GM21529 (cell line): ENCODE data around the gene RFX4.
"Not testable (repeated sequence)": the region's sequence is repeated elsewhere in the genome, so short reads cannot be mapped to it uniquely, and the experiment has no call there.

Experiments
- ATAC-seq: cut with Tn5 transposase; IDR thresholded peaks from one replicate; pipeline ENCODE4 v1.9.1; 2021; ENCODE audit not compliant: unreplicated experiment

The RFX4 gene

GRCh38 chr12:106590601-106591000 is 7.8 kb downstream of the RFX4 start:
- ATAC-seq = no peak

DNA sequence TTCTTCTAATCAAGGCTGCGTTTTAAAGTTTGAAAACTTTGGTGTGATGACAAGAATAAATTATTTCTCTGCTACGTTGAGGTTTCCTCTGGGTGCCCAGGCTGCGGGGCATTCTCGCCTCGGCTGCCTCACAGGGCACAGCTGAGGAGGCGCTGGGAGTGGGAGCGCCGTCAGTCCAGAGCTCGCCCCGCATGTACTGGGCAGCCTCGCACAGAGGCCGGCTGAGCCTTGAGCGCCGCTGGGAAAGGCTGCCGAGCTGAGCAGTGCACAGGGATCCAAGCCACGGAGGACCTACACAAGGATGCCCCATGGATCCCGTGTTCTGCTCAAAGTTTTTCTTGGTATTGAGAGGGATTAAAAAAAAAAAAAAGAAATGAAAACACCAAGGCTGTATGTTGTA is 11.6 kb downstream of the RFX4 start:
- ATAC-seq = no peak

- no peak for ATAC-seq
Measured at GRCh38 chr12:106595268-106595667, 12.5 kb downstream of the RFX4 start.

GRCh38 chr12:106598003-106598402 is 15.2 kb downstream of the RFX4 start:
- no peak for ATAC-seq

GRCh38 chr12:106599302-106599701 is 16.5 kb downstream of the RFX4 start:
- no peak for ATAC-seq

GRCh38 chr12:106600503-106600902 is 17.7 kb downstream of the RFX4 start:
- no peak for ATAC-seq

DNA sequence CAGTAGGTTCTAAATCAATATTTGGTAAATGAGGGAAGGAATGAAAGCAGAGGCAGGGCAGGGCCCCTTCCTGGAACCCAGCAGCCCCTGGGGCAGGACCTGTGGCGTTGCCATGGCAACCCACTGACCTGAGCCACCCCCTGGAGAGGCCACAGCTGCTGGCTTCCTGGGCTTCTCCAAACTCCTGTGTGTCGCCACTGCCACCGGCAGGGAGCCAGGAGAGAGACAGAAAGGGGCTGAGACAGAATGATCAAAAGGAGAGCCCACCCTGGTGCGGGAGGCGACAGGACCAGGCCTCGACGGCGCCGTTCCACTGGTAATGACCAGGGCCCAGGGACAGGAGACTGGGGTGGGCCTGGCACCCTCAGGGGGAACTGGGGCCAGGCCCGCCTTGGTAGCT is 18.2 kb downstream of the RFX4 start:
- ATAC-seq = no peak

- ATAC-seq = no peak
Measured at GRCh38 chr12:106601496-106601895, 18.7 kb downstream of the RFX4 start.

- ATAC-seq = no peak
Measured at GRCh38 chr12:106602076-106602475, 19.3 kb downstream of the RFX4 start.

GRCh38 chr12:106605254-106605653 is 22.4 kb downstream of the RFX4 start:
- no peak for ATAC-seq

GRCh38 chr12:106620588-106620987 is 37.8 kb downstream of the RFX4 start:
- ATAC-seq = not testable (repeated sequence)

DNA sequence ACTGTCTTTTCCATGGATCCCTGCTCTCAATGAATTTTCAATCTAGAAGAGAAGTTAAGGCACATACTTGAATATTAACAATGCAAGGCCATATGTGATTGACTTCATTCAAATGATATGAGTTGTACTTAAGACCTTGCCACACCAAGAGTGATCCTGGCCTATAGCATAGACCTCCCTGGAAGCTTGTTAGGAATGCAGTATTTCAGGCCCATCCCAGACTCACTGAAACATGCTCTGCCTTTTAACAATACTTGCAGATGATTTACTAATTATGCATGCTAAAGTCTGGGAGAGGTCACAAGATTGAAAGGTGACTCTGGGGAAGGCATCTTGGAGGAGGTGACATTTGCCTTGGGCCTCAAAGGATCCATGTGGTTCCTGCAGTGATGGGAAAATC is 43.2 kb downstream of the RFX4 start:
- no peak for ATAC-seq

DNA sequence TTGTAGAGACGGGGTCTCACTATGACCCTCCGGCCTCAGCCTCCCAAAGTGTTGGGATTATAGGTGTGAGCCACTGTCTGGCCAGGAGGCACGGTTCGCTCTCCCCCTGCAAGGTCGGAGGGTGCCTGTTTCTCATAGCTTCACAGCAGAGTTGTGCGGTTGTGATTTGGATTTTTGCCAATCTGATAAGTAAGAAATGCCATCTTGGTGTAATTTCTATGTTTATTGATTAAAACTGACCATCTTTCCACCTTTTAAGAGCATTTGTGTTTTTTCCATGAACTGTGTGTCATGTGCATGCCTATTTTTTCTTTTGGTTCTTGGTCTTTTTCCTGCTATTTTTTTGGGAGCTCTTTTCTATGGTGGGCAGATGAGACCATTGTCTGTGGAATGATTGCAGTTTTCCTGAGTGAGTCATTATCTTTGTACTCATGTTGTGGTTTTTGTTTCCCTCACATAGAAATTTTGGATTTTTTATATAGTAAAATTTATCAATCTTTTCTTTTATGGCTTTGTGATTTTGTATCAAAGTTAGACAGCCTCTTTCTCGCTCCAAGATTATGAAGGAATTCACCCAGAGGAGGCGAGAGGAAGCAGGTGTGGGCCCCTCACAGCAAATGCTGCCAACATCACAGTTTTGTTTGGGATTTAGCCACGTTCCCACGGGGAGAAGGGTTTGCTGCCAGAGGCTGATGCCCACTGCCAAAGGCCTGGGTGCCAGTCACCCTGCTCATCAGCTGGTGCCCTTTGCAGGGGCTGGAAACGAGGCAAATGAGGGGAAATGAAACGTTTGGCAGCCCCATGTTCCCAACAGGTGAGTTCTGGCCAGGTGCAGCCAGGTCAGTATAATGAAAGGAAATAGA is 47.2 kb downstream of the RFX4 start:
- ATAC-seq = no peak

- ATAC-seq = no peak
Measured at GRCh38 chr12:106631150-106631549, 48.3 kb downstream of the RFX4 start.

DNA sequence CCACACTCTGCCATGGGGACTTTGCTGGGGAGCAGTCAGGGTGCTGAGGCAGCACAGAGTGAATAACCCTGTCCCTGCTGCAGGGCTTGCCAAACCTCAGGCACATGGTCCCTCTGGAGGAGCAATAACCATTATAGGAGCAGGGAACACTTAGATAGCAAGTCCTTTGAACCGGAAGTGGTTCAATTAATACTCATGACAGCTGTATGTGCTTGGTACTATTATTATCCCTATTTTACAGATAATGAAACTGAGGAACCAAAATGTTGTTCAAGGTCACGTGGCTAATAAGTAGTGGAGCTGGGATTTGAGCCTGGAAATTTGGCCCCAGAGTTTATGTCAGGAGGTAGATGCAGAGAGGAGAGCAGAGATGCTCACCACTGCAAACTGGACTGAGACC is 49.0 kb downstream of the RFX4 start:
- no peak for ATAC-seq

DNA sequence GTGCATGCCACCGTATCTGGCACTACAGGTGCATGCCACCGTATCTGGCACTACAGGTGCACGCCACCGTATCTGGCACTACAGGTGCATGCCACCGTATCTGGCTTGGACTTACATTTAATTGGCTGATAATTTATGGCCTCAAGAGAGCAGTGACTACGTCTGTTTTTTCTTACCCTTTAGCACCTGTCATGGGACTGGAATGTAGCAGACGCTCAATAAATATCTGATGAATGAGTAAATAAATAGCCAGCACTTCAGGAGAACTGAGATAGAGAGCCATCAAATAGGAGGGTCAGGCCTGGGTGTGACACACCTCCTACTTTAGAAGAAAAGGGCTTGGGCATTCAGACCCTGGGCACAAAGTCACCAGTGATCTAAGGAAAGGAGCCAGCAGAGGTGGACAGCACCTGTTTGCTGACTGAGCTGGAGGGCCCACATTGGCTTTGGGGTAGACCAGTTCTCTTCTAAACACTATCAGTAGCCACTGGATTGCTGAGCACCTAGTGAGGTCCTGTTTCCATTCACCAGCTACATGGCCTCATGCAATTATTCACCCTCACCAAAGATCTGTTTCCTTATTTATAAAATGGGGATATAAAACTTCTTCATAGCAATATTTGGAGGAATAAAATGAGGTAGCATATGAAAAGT is 50.1 kb downstream of the RFX4 start:
- ATAC-seq = no peak

DNA sequence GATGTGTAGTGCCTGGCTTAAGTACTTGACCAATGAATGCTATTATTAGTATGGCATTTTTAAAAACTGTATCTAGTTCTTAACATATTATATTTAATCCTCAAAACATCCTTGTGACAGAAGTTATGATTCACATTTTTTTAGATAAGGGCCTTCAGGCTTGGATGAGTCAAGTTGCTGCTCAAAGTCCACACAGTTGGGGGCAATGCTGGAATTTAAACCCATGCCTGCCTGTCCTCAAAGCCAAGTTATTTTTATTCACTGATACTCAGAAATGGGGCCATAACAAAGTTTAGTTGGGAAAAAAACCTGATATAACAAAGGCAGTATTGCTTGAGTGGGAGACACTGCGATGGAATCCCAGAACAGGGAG is 50.6 kb downstream of the RFX4 start:
- ATAC-seq = no peak

DNA sequence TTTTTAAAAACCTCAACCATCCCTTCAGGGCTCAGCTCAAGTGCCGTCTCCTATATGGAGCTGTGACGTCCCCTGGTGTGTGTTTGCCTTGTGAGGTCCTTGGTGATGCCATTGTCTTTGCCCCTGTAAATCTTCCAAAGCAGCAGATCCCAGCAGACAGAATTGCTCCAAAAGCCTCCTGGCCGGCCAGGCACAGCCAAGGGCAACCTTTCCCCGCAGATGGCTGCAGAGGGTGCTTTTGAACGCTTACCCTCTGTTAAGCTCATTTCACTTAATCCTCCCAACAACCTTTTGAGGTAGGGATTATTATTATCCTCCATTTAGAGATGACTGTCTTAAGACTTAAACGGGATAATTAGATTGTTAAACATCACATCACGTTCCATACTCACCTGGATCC is 51.4 kb downstream of the RFX4 start:
- ATAC-seq = no peak

DNA sequence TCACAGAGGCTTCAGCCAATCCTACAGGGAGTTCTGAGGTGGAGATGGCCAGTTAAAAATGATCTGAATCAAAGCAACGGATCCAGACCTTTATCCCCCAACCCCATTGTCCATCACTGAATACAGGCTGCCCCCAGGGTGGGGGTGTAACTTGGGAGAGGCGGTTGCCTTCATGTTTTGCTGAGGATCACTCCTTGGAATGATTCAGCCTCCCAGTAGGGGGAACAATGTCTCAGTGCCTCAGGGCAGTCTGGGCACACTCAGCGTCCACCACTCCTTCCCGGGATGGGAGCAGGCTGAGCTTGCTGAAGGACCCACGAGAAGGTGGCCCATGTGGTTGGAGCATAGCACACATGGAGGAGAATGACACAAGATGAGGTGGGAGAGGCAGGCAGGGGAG is 60.2 kb downstream of the RFX4 start:
- ATAC-seq = no peak

GRCh38 chr12:106644335-106645073 is 61.7 kb downstream of the RFX4 start:
- no peak for ATAC-seq

GRCh38 chr12:106645074-106645421 is 62.2 kb downstream of the RFX4 start:
- no peak for ATAC-seq
